Measurements from ENCODE around the gene USP50. TPM values are rescaled to one million over a fixed set of nuclear protein-coding genes. Genes with fewer than 3 reads are reported as not detected.

Gene USP50
- not detected for total RNA-seq (ENCODE audit: unreplicated experiment)
- long read RNA-seq: 0 reads

DNA sequence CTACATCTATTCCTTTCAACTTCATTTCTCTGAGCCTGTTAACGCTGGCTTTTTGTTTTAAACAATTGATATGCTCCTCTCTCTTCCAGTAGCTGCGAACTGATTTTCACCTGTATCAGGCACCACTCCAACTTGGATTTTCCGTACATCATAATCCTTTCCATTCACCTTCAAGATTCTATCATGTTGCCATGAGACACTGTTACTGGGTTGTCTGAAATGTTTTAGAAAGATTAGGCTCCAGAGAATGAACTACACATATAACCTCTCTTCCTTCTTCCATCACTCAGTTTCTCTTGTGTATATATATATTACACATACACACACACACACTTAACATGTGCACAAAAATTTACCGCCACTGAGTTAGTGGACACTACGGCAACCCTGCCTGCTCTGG is at the start of gene USP50:
Gene USP50 (minus strand): TSS at position 101 of the 400 bp plus-strand sequence. CDS start 141 bp downstream, outside the sequence.
- TF ChIP-seq, protein P1, sequence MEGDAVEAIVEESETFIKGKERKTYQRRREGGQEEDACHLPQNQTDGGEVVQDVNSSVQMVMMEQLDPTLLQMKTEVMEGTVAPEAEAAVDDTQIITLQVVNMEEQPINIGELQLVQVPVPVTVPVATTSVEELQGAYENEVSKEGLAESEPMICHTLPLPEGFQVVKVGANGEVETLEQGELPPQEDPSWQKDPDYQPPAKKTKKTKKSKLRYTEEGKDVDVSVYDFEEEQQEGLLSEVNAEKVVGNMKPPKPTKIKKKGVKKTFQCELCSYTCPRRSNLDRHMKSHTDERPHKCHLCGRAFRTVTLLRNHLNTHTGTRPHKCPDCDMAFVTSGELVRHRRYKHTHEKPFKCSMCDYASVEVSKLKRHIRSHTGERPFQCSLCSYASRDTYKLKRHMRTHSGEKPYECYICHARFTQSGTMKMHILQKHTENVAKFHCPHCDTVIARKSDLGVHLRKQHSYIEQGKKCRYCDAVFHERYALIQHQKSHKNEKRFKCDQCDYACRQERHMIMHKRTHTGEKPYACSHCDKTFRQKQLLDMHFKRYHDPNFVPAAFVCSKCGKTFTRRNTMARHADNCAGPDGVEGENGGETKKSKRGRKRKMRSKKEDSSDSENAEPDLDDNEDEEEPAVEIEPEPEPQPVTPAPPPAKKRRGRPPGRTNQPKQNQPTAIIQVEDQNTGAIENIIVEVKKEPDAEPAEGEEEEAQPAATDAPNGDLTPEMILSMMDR (IDR thresholded peaks at IDR 0.05; ENCODE audit: partially characterized antibody, unreplicated experiment): no peak
- Mint-ChIP-seq H3K36me3 (ENCODE audit: unreplicated experiment) (no peaks in the 10 kb centered on the region), H3K9me3 (ENCODE audit: unreplicated experiment) (no peaks in the 10 kb centered on the region), H3K27me3 (ENCODE audit: unreplicated experiment) (peaks cover 2% of the 10 kb centered on the region), H3K4me1 (ENCODE audit: low read depth, unreplicated experiment) (no peaks in the 10 kb centered on the region), H3K27ac (ENCODE audit: unreplicated experiment) (no peak within 1 kb of the TSS), H3K4me3 (ENCODE audit: unreplicated experiment) (no peak within 1 kb of the TSS)
- no peak for DNase-seq

DNA sequence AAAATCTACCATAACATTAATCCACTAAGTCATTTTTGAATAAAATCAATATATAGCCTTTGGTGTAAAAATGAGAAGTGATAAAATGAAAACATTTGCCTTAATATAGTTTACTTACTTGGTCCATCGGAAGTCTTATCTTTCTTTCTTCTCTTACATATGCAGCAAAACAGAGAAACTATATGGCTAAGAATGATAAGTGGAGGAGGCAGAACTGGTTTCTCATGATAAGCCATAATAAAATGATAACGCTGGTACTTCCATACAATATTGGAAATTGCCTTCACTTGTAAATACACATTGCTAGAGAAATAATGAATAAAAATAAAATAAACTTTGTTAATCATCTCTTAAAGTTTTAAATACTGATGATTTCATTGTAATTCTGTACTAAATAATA is 47.8 kb upstream of the USP50 start:
- Mint-ChIP-seq H3K4me3 (ENCODE audit: unreplicated experiment) (no peak overlapping the region), H3K36me3 (ENCODE audit: unreplicated experiment) (no peaks in the 10 kb centered on the region), H3K27me3 (ENCODE audit: unreplicated experiment) (no peaks in the 10 kb centered on the region), H3K4me1 (ENCODE audit: low read depth, unreplicated experiment) (no peaks in the 10 kb centered on the region), H3K9me3 (ENCODE audit: unreplicated experiment) (no peaks in the 10 kb centered on the region), H3K27ac (ENCODE audit: unreplicated experiment) (no peak overlapping the region)
- TF ChIP-seq, protein P1 (IDR thresholded peaks at IDR 0.05; ENCODE audit: partially characterized antibody, unreplicated experiment): no peak
- DNase-seq: no peak

DNA sequence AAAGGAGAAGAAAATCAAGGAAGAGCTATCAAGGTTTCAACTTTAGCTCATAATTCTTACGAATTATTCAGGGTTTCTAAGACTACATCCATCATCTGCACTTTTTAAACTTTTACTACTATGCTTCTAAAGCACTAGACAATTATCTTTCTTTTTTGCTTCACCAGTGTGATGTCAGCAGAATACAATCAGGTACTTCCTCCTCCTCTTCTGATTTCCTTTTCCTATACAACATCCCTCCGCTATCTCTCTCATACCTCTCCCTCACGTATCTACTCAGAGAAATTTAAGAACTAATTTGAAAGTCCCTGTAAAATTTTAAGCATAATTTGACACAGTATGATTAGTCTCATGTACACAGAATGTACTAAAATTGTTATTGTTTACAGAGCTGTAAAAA is 47.3 kb upstream of the USP50 start:
- H3K27ac Mint-ChIP-seq (ENCODE audit: unreplicated experiment): no peak overlapping the region
- no peak for DNase-seq
- TF ChIP-seq, protein P1 (IDR thresholded peaks at IDR 0.05; ENCODE audit: partially characterized antibody, unreplicated experiment): no peak
- H3K4me1 Mint-ChIP-seq (ENCODE audit: low read depth, unreplicated experiment): no peaks in the 10 kb centered on the region
- H3K36me3 Mint-ChIP-seq (ENCODE audit: unreplicated experiment): no peaks in the 10 kb centered on the region
- H3K9me3 Mint-ChIP-seq (ENCODE audit: unreplicated experiment): no peaks in the 10 kb centered on the region
- H3K4me3 Mint-ChIP-seq (ENCODE audit: unreplicated experiment): no peak overlapping the region
- H3K27me3 Mint-ChIP-seq (ENCODE audit: unreplicated experiment): no peaks in the 10 kb centered on the region

DNA sequence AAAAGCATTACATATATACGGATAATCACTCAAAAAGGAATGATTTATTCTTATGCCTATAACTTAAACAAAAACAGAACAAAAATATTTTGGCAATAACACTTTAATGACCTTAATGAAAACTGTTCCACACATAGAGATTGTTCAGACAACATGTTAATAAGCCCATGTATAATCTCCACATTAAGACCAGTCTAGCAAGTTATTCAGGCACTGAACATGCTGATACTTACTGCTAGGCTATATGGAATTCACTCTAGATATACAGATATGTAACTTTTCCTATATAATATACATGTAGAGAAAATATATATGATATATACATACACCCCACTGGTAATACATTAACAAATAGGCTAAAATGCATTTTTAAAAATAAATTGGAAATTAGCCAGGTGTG is 43.8 kb upstream of the USP50 start:
- no peak for DNase-seq
- H3K36me3 Mint-ChIP-seq (ENCODE audit: unreplicated experiment): peaks cover 3% of the 10 kb centered on the region
- no peaks in the 10 kb centered on the region for H3K4me1 Mint-ChIP-seq (ENCODE audit: low read depth, unreplicated experiment)
- TF ChIP-seq, protein P1 (IDR thresholded peaks at IDR 0.05; ENCODE audit: partially characterized antibody, unreplicated experiment): no peak
- no peaks in the 10 kb centered on the region for H3K9me3 Mint-ChIP-seq (ENCODE audit: unreplicated experiment)
- H3K4me3 Mint-ChIP-seq (ENCODE audit: unreplicated experiment): no peak overlapping the region
- H3K27ac Mint-ChIP-seq (ENCODE audit: unreplicated experiment): no peak overlapping the region
- no peaks in the 10 kb centered on the region for H3K27me3 Mint-ChIP-seq (ENCODE audit: unreplicated experiment)

DNA sequence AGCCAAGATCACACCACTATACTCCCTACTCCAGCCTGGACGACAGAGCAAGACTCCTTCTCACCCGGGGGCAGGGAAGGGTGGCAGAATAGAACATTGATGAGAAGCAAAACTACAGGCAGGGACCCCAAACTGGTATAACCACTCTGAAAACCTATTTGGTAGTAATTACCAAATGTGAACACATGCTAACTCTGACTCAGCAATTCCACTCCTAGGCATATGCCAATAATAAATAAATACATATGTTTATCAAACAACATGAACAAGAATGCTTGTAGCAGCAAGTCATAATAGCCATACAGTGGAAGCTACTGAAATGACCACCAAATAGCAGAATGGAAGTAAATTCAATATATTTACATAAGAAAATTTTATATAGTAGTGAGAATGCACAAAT is 31.0 kb upstream of the USP50 start:
- Mint-ChIP-seq H3K9me3 (ENCODE audit: unreplicated experiment) (no peaks in the 10 kb centered on the region), H3K27ac (ENCODE audit: unreplicated experiment) (no peak overlapping the region), H3K36me3 (ENCODE audit: unreplicated experiment) (no peaks in the 10 kb centered on the region), H3K27me3 (ENCODE audit: unreplicated experiment) (no peaks in the 10 kb centered on the region), H3K4me3 (ENCODE audit: unreplicated experiment) (no peak overlapping the region), H3K4me1 (ENCODE audit: low read depth, unreplicated experiment) (no peaks in the 10 kb centered on the region)
- TF ChIP-seq, protein P1 (IDR thresholded peaks at IDR 0.05; ENCODE audit: partially characterized antibody, unreplicated experiment): no peak
- DNase-seq: no peak

Measured in glutamatergic neuron (in vitro differentiated cells).